ENCODE measurements around the gene NRG3.

The NRG3 gene

DNA sequence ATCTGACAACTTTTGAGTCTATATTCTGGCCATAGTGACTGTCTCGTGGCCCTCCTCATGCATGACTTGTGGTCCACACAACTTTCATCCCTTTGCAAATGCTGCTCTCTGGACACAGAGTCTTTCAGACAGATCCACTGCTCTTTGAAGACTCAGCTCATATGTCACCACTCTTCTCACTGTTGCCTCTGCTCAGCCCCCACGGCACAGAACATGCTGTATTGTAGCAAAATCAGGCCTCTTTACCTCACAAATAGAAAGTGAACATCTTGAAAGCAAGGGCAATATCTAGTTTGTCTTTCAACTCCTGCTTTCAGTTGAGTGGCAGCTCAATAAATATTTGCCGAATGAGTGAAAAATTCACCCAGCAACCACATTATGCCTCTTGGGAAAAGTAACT, 443.5 kb downstream of the NRG3 start:
- Histone ChIP-seq H3K79me2 (no peaks in the 10 kb centered on the region), H3K27ac (no peak overlapping the region), H3K9ac (no peak overlapping the region), H3K36me3 (ENCODE audit: control insufficient read depth, insufficient read depth, low read length) (no peaks in the 10 kb centered on the region), H3K9me3 (ENCODE audit: control insufficient read depth, low read length) (no peaks in the 10 kb centered on the region), H3K4me1 (no peaks in the 10 kb centered on the region), H2AFZ (no peak overlapping the region), H3K4me2 (ENCODE audit: low read length) (no peak overlapping the region), H3K4me3 (ENCODE audit: low read depth, low read length) (no peak overlapping the region), H3K27me3 (ENCODE audit: control insufficient read depth, insufficient read depth, low read length) (no peaks in the 10 kb centered on the region)
- TF ChIP-seq, protein P1, sequence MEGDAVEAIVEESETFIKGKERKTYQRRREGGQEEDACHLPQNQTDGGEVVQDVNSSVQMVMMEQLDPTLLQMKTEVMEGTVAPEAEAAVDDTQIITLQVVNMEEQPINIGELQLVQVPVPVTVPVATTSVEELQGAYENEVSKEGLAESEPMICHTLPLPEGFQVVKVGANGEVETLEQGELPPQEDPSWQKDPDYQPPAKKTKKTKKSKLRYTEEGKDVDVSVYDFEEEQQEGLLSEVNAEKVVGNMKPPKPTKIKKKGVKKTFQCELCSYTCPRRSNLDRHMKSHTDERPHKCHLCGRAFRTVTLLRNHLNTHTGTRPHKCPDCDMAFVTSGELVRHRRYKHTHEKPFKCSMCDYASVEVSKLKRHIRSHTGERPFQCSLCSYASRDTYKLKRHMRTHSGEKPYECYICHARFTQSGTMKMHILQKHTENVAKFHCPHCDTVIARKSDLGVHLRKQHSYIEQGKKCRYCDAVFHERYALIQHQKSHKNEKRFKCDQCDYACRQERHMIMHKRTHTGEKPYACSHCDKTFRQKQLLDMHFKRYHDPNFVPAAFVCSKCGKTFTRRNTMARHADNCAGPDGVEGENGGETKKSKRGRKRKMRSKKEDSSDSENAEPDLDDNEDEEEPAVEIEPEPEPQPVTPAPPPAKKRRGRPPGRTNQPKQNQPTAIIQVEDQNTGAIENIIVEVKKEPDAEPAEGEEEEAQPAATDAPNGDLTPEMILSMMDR (IDR thresholded peaks at IDR 0.05): no peak

GRCh38 chr10:82319074-82319473, 444.1 kb downstream of the NRG3 start:
- Histone ChIP-seq H3K36me3 (ENCODE audit: control insufficient read depth, insufficient read depth, low read length) (no peaks in the 10 kb centered on the region), H2AFZ (no peak overlapping the region), H3K9ac (no peak overlapping the region), H3K9me3 (ENCODE audit: control insufficient read depth, low read length) (no peaks in the 10 kb centered on the region), H3K4me2 (ENCODE audit: low read length) (no peak overlapping the region), H3K79me2 (no peaks in the 10 kb centered on the region), H3K27ac (no peak overlapping the region), H3K4me3 (ENCODE audit: low read depth, low read length) (no peak overlapping the region), H3K27me3 (ENCODE audit: control insufficient read depth, insufficient read depth, low read length) (no peaks in the 10 kb centered on the region), H3K4me1 (no peaks in the 10 kb centered on the region)
- TF ChIP-seq, protein P1 (IDR thresholded peaks at IDR 0.05): no peak

- no peak overlapping the region for H3K27ac ChIP-seq
- TF ChIP-seq, protein P1 (IDR thresholded peaks at IDR 0.05): no peak
These were observed 444.6 kb downstream of the NRG3 start for GRCh38 chr10:82319562-82319961.

GRCh38 chr10:82321724-82322123, 446.7 kb downstream of the NRG3 start:
- no peak overlapping the region for H3K4me2 ChIP-seq (ENCODE audit: low read length)
- no peaks in the 10 kb centered on the region for H3K9me3 ChIP-seq (ENCODE audit: control insufficient read depth, low read length)
- no peaks in the 10 kb centered on the region for H3K4me1 ChIP-seq
- no peak overlapping the region for H3K9ac ChIP-seq
- H3K79me2 ChIP-seq: no peaks in the 10 kb centered on the region
- no peaks in the 10 kb centered on the region for H3K36me3 ChIP-seq (ENCODE audit: control insufficient read depth, insufficient read depth, low read length)
- no peak overlapping the region for H2AFZ ChIP-seq
- H3K27me3 ChIP-seq (ENCODE audit: control insufficient read depth, insufficient read depth, low read length): no peaks in the 10 kb centered on the region
- H3K4me3 ChIP-seq (ENCODE audit: low read depth, low read length): no peak overlapping the region
- TF ChIP-seq, protein P1 (IDR thresholded peaks at IDR 0.05): no peak
- no peak overlapping the region for H3K27ac ChIP-seq

More at GRCh38 chr10:82319562-82319961, 444.6 kb downstream of the NRG3 start:
- Histone ChIP-seq H2AFZ (no peak overlapping the region), H3K4me2 (ENCODE audit: low read length) (no peak overlapping the region), H3K4me1 (no peaks in the 10 kb centered on the region), H3K4me3 (ENCODE audit: low read depth, low read length) (no peak overlapping the region), H3K9me3 (ENCODE audit: control insufficient read depth, low read length) (no peaks in the 10 kb centered on the region), H3K27me3 (ENCODE audit: control insufficient read depth, insufficient read depth, low read length) (no peaks in the 10 kb centered on the region), H3K79me2 (no peaks in the 10 kb centered on the region), H3K36me3 (ENCODE audit: control insufficient read depth, insufficient read depth, low read length) (no peaks in the 10 kb centered on the region), H3K9ac (no peak overlapping the region)

GRCh38 chr10:82331716-82332115, 456.7 kb downstream of the NRG3 start:
- Histone ChIP-seq H3K27me3 (ENCODE audit: control insufficient read depth, insufficient read depth, low read length) (no peaks in the 10 kb centered on the region), H3K27ac (no peak overlapping the region), H3K4me1 (no peaks in the 10 kb centered on the region), H3K9me3 (ENCODE audit: control insufficient read depth, low read length) (no peaks in the 10 kb centered on the region), H3K36me3 (ENCODE audit: control insufficient read depth, insufficient read depth, low read length) (no peaks in the 10 kb centered on the region), H3K4me3 (ENCODE audit: low read depth, low read length) (no peak overlapping the region), H3K79me2 (no peaks in the 10 kb centered on the region), H3K4me2 (ENCODE audit: low read length) (no peak overlapping the region), H3K9ac (no peak overlapping the region), H2AFZ (no peak overlapping the region)
- TF ChIP-seq, protein P1 (IDR thresholded peaks at IDR 0.05): no peak

All from parathyroid adenoma (tissue), 2 donors.